Heart left ventricle (tissue), 16 donors: ENCODE results near the gene SMTNL2. TPM values are rescaled to one million over a fixed set of nuclear protein-coding genes. Genes with fewer than 3 reads are reported as not detected.

Source experiments
- ATAC-seq, 4 donors: fragments of 200-7000 bp; cut with Tn5 transposase; one replicate each; pipeline ENCODE4 v1.9.1; 2020 to 2022; ENCODE audit warnings: moderate library complexity in 4 of 4, mild to moderate bottlenecking in 3 of 4, moderate number of reproducible peaks in 1 of 4
- DNase-seq, 5 donors: peaks; one replicate each; pipeline ENCODE4 v3.0.0-alpha.2; 2020
- H3K27ac ChIP-seq, 12 donors: fragments of 200-600 bp; sonication (generic) in 4 of 12; one replicate each; pipeline versions ENCODE4 v1.5.0 to v1.8.0; 2016 to 2022; ENCODE audit warnings: mild to moderate bottlenecking in 2 of 12
- H3K27me3 ChIP-seq, 9 donors: fragments of 200-600 bp; sonication (generic) in 2 of 9; one replicate each; pipeline versions ENCODE4 v1.5.1 to v1.8.0; 2016 to 2022; ENCODE audit warnings: mild to moderate bottlenecking in 3 of 9
- H3K36me3 ChIP-seq, 9 donors: fragments of 200-600 bp; sonication (generic) in 2 of 9; one replicate each; pipeline versions ENCODE4 v1.5.0 to v1.8.0; 2018 to 2022; ENCODE audit warnings: mild to moderate bottlenecking in 2 of 9
- H3K4me1 ChIP-seq, 12 donors: fragments of 200-600 bp; sonication (generic) in 4 of 12; one replicate each; pipeline versions ENCODE4 v1.5.0 to v1.8.0; 2016 to 2022; ENCODE audit warnings: mild to moderate bottlenecking in 3 of 12
- H3K4me3 ChIP-seq, 12 donors: fragments of 200-600 bp; sonication (generic) in 4 of 12; one replicate each; pipeline versions ENCODE4 v1.5.0 to v1.8.0; 2017 to 2022; ENCODE audit warnings: mild to moderate bottlenecking in 9 of 12, moderate library complexity in 4 of 12
- H3K9me3 ChIP-seq, 12 donors: fragments of 200-600 bp; sonication (generic) in 4 of 12; one replicate each; pipeline versions ENCODE4 v1.5.0 to v1.8.0; 2016 to 2022; ENCODE audit warnings: mild to moderate bottlenecking in 1 of 12
- CTCF ChIP-seq, 12 donors: fragments of 200-600 bp; sonication (generic) in 4 of 12; IDR thresholded peaks; one replicate each; pipeline versions ENCODE4 v1.5.0 to v1.8.0; 2018 to 2022; ENCODE audit warnings: antibody characterized with exemption in 12 of 12, mild to moderate bottlenecking in 5 of 12
- POLR2A ChIP-seq, 2 donors: fragments of 450-650 bp; IDR thresholded peaks; one replicate each; pipeline ENCODE4 v1.6.1; 2017; ENCODE audit warnings: antibody characterized with exemption in 2 of 2, mild to moderate bottlenecking in 2 of 2, moderate library complexity in 2 of 2
- WGBS, 4 donors: extraction: QIAGEN DNeasy Blood & Tissue Kit in 2 of 4; methylation state at CpG; one replicate each; pipeline versions ENCODE4 v1.1.5 to v1.1.7; 2013 to 2018; 5-methylcytosine and 5-hydroxymethylcytosine counted together
- intact Hi-C, 10 donors: fragments of 100-400 bp; cut with DNase I; formaldehyde crosslinking; loops; one replicate each; pipeline versions ENCODE4 v1.11.1 to v1.14.2; 2022
- long read RNA-seq, 3 donors: library from polyadenylated mRNA; unstranded; transcript quantifications; one replicate each; pipeline ENCODE4 v2.0.0, GENCODE V29; 2020 to 2021
- polyA plus RNA-seq, 2 donors: library from polyadenylated mRNA; stranded (reverse); fragments of 200-250 nt; gene quantifications; one replicate each; pipeline ENCODE4 v1.2.3, GENCODE V29; 2013
- total RNA-seq, 9 donors: library from RNA; depleted of rRNA in 2 of 9; stranded (reverse); fragments of >200 nt in 2 of 9; fragmentation: NEBNext Ultra II Directional in 3 of 9; extraction: Animal tissue kit (Norgen Biotek cat#: 25700) in 3 of 9; gene quantifications; one replicate each; pipeline versions ENCODE4 v1.1.0 to v1.2.4, GENCODE V29; 2016 to 2023
- donor health status: ischemic (EF 13 %, LVEDD 7.1; RV severe dilation, severe dysfunction).
- donor health status: healthy with polysubstance abuse.
- donor health status: DM: no; HTN: yes; CAD: no.
- donor health status: DM: no; HTN: no; CAD: no.
- donor health status: ischemic (EF 25% LVEDD 6.9; RV normal size, moderate dysfunction).
- donor health status: ischemic (EF 25% LVEDD 5.7; RV mildly dilated, moderate dysfunction).
- donor health status: healthy.
- donor health status: DM: yes; HTN: yes; CAD: no.
- donor health status: ischemic (EF 35%, LVEDD 5.7; RV mildly dilated, moderate dysfunction).
- donor health status: nonischemic (EF 11% LVEDD 7.7; RV severe dilation, severe dysfunction).
- donor health status: DM: yes; HTN: yes; CAD: no.
- donor health status: PGD.
- donor health status: ischemic (EF 29% LVEDD 5.4; RV normal size, mild dysfunction).
- donor health status: nonischemic (EF 23%, LVEDD 6.1; RV moderate dilation, normal function).

Gene SMTNL2
- total RNA-seq (10 to 100 TPM; 10.1 to 47.5 (median 18.5) TPM), polyA plus RNA-seq (1 to 10 TPM; 2.1 to 8.2 TPM)
- long read RNA-seq, donor 1, transcript SMTNL2-202 (8 exons, 2,280 nt), result major isoform, 12 of 44 reads
- long read RNA-seq, donor 1, transcript SMTNL2-201 (8 exons, 1,919 nt), result minor isoform, 7 of 44 reads
- long read RNA-seq, donor 1, partial matches to known transcripts, result 9 of 44 reads
- long read RNA-seq, donor 1, other reads (novel, unspliced or antisense), result 16 of 44 reads
- long read RNA-seq, donor 2, transcript SMTNL2-201 (8 exons, 1,919 nt), result major isoform, 9 of 79 reads
- long read RNA-seq, donor 2, transcript SMTNL2-202 (8 exons, 2,280 nt), result minor isoform, 6 of 79 reads
- long read RNA-seq, donor 2, partial matches to known transcripts, result 50 of 79 reads
- long read RNA-seq, donor 2, other reads (novel, unspliced or antisense), result 14 of 79 reads
- long read RNA-seq, donor 3, partial matches to known transcripts, result 10 of 25 reads
- long read RNA-seq, donor 3, other reads (novel, unspliced or antisense), result 12 of 25 reads

DNA sequence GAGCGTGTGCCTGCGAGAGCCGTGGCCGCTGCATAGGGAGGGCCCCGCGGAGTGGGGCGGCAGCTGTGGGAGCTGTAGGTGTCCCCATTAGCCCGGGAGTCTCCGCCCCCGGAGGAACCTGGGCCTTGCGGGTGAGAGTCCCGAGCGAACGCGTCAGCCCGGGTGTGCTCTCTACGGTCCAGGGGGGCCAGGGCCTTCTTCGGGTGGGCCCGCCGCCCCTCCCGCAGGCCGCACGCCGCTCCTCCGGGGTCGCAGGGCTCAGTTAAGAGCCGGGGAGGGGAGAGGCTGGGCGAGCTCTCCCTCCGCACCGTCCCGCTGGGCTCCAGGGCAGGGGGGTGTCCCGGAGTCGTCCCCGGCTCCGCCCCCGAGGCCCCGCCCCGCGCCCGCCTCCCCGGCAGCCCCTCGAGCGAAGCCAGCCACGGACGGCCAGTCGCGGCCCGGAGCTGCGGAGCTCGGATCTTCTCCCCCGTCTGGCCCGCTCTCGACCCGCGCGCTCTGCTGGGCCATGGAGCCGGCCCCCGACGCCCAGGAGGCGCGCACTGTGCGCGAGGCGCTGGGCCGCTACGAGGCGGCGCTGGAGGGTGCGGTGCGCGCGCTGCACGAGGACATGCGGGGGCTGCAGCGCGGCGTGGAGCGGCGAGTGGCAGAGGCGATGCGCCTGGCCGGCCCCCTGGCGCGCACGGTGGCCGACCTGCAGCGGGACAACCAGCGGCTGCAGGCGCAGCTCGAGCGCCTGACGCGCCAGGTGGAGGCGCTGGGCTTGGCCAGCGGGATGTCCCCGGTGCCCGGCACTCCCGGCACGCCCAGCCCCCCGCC lies at the start of gene SMTNL2:
Gene SMTNL2, plus strand, starts transcription at position 429 of the 816 bp plus-strand sequence. Its CDS starts 77 bp downstream, at position 506.
- Histone ChIP-seq H3K9me3 (no peaks in the 10 kb centered on the region), H3K4me1 (peaks cover 0 to 73% (median 22%) of the 10 kb centered on the region in 12 donors), H3K27me3 (peaks cover 0 to 30% (median 10%) of the 10 kb centered on the region in 9 donors), H3K36me3 (no peaks in the 10 kb centered on the region), H3K27ac (peak within 1 kb of the TSS; percentile 56 to 86 (median 74)), H3K4me3 (peak within 1 kb of the TSS; percentile 53 to 72 (median 62))
- peak in 3 of 12 donors; percentile 4 to 27 (median 5) for TF ChIP-seq CTCF (IDR thresholded peaks at IDR 0.05)
- TF ChIP-seq POLR2A (IDR thresholded peaks at IDR 0.05), result peak in 1 of 2 donors; percentile 78
- ATAC-seq (peak; percentile 8 to 79 (median 68)), DNase-seq (peak in 4 of 5 donors; percentile 64 to 84 (median 82))
- intact Hi-C loops, result loop anchor here in 1 of 10 donors (2.0 kb wide), 1 partner anchor 40 kb away; no protein-coding TSS in a partner anchor
- 0 to 1% (median 0%) methylated on average over 9 to 100 of the region's 100 CpGs for WGBS, 4 donors

GRCh38 chr17:4534928-4535666 lies 49.2 kb upstream of the SMTNL2 start:
- DNase-seq, result peak in 1 of 5 donors; percentile 21
- H3K4me3 ChIP-seq, result no peak overlapping the region
- H3K4me1 ChIP-seq, result peaks cover 26 to 96% (median 64%) of the 10 kb centered on the region in 12 donors
- 87 to 92% (median 90%) methylated on average over 18 to 27 of the region's 27 CpGs for WGBS, 4 donors
- no peak for TF ChIP-seq CTCF (IDR thresholded peaks at IDR 0.05)
- TF ChIP-seq POLR2A (IDR thresholded peaks at IDR 0.05), result no peak
- no peak for ATAC-seq
- no peaks in the 10 kb centered on the region for H3K9me3 ChIP-seq
- H3K27me3 ChIP-seq, result no peaks in the 10 kb centered on the region
- peak overlapping the region in 11 of 12 donors; percentile 16 to 90 (median 55) for H3K27ac ChIP-seq
- intact Hi-C loops, result loop anchor here in 5 of 10 donors (5.0 kb wide), 4 partner anchors 33 to 118 kb away; partner anchors contain the start of gene SPNS2 (in 2 of the 5)
- H3K36me3 ChIP-seq, result peaks cover 0 to 23% (median 13%) of the 10 kb centered on the region in 9 donors

DNA sequence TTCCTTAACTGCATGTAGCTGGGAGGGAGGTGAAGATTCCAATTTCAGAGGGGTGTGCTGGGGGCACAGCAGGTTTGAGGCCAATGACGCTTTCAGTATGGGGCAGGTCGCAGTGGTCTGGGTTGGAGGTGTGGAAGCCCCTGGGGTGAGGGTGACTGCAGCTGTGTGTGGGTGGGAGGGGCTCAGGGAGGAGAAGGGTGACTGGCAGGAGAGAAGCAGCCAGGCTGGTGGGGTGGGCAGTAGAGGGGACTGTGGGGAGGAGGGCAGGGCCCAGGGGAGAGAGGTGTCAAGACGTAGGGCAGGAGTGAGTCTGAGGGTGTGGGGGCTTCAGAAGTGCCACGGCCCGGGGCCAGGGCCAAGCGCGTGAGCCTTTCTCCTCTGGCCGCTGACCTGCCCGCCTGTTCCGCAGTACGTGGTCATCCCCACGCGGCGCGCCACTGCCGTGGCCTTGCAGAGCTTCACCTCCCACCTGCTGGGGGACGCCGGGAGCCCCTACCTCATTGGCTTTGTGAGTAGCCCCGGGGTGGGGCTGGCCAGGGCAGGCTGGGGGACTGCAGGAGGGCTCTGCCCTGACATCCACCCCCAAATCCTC lies 48.6 kb upstream of the SMTNL2 start:
- DNase-seq, result peak in 1 of 5 donors; percentile 24
- peak overlapping the region in 5 of 12 donors; percentile 22 to 37 (median 32) for H3K4me3 ChIP-seq
- H3K4me1 ChIP-seq, result peaks cover 22 to 96% (median 62%) of the 10 kb centered on the region in 12 donors

More for the DNA sequence above, 48.6 kb upstream of the SMTNL2 start:
- Histone ChIP-seq H3K36me3 (peaks cover 0 to 28% (median 13%) of the 10 kb centered on the region in 9 donors), H3K9me3 (no peaks in the 10 kb centered on the region), H3K27ac (peak overlapping the region; percentile 20 to 90 (median 70)), H3K27me3 (no peaks in the 10 kb centered on the region)
- intact Hi-C loops, result loop anchor here in 5 of 10 donors (5.0 kb wide), 4 partner anchors 33 to 118 kb away; partner anchors contain the start of gene SPNS2 (in 2 of the 5)
- 57 to 78% (median 59%) methylated on average over 17 to 19 of the region's 19 CpGs for WGBS, 4 donors
- ATAC-seq, result no peak
- TF ChIP-seq CTCF (IDR thresholded peaks at IDR 0.05) (no peak), POLR2A (IDR thresholded peaks at IDR 0.05) (no peak)
